Panc1 (cell line): ENCODE measurements around the gene USH1C. TPM values are rescaled to one million over a fixed set of nuclear protein-coding genes. Genes with fewer than 3 reads are reported as not detected.

Source experiments
- ATAC-seq: fragments of 200-7000 bp; cut with Tn5 transposase; 2 replicates; pipeline ENCODE4 v1.9.1; 2020; ENCODE audit warnings: mild to moderate bottlenecking, moderate library complexity
- BruUV-seq: library from RNA; stranded (reverse); fragments of 400-500 nt; replicated peaks from 2 replicates; lab custom pipeline; 2021; lab: Mats Ljungman, UMichigan
- CTCF ChIA-PET: fragments of 300-600 bp; sonication (Branson Sonifier 250); formaldehyde crosslinking; loops from one replicate; lab custom pipeline; 2022; ENCODE audit warnings: antibody characterized with exemption; lab: Charles Lee
- POLR2A ChIA-PET: fragments of 300-600 bp; sonication (Branson Sonifier 250); formaldehyde crosslinking; loops from one replicate; lab custom pipeline; 2022; ENCODE audit warnings: antibody characterized with exemption; lab: Charles Lee
- DNase-seq: peaks from one replicate; pipeline ENCODE4 v3.0.0-alpha.2; 2010; ENCODE audit warnings: low read depth, low spot score
- H3K27ac ChIP-seq: 2 replicates; pipeline ENCODE4 v1.5.1; 2011; ENCODE audit warnings: mild to moderate bottlenecking, low read length, inconsistent platforms
- H3K27me3 ChIP-seq: fragments of 200-500 bp; sonication (Bioruptor generic); 2 replicates; pipeline ENCODE4 v1.6.0; 2014; ENCODE audit warnings: low read length, inconsistent platforms; ENCODE audit not compliant: control insufficient read depth, insufficient read depth
- H3K36me3 ChIP-seq: fragments of 200-500 bp; sonication (Bioruptor generic); 2 replicates; pipeline ENCODE4 v1.5.1; 2014; ENCODE audit warnings: inconsistent platforms, mild to moderate bottlenecking, low read length, moderate library complexity; ENCODE audit not compliant: control insufficient read depth, insufficient read depth
- H3K4me1 ChIP-seq: 2 replicates; pipeline ENCODE4 v1.5.1; 2011; ENCODE audit warnings: inconsistent platforms, mild to moderate bottlenecking, low read length, moderate library complexity; ENCODE audit not compliant: control insufficient read depth, insufficient read depth
- H3K4me3 ChIP-seq, 2 experiments: 2 replicates each; pipeline ENCODE4 v1.5.1; 2011 to 2012; ENCODE audit warnings: low read depth in 2 of 2, low read length in 2 of 2, mild to moderate bottlenecking in 2 of 2, inconsistent platforms in 1 of 2, moderate library complexity in 1 of 2
- H3K9me3 ChIP-seq: fragments of 200-500 bp; sonication (Bioruptor generic); 2 replicates; pipeline ENCODE4 v1.5.1; 2014; ENCODE audit warnings: low read depth, mild to moderate bottlenecking, inconsistent platforms, low read length, moderate library complexity; ENCODE audit not compliant: control insufficient read depth, insufficient read depth
- POLR2AphosphoS5 ChIP-seq: IDR thresholded peaks from 2 replicates; pipeline ENCODE4 v1.6.1; 2012; ENCODE audit warnings: mild to moderate bottlenecking, low read depth, low read length, moderate library complexity
- SIN3A ChIP-seq: IDR thresholded peaks from 2 replicates; pipeline ENCODE4 v1.6.1; 2012; ENCODE audit warnings: low read depth, mild to moderate bottlenecking, low read length, moderate library complexity, borderline replicate concordance; ENCODE audit not compliant: insufficient read depth
- TCF7L2 ChIP-seq: IDR thresholded peaks from 2 replicates; pipeline ENCODE4 v1.6.1; 2011; ENCODE audit warnings: mild to moderate bottlenecking, low read depth, low read length, inconsistent platforms
- in situ Hi-C: cut with HindIII; loops from 2 replicates; pipeline ENCODE4 v1.10.0; 2016; ENCODE audit warnings: low sequenced_read_pairs, low pct_unique_long_range_greater_than_20kb
- intact Hi-C: fragments of 100-400 bp; cut with micrococcal nuclease; formaldehyde crosslinking; loops from one replicate; pipeline ENCODE4 v1.10.0; 2022; ENCODE audit not compliant: unreplicated experiment
- total RNA-seq: library from RNA; stranded (reverse); gene quantifications from one replicate; pipeline ENCODE4 v1.2.1, GENCODE V29; 2021; ENCODE audit not compliant: unreplicated experiment
- TF ChIP-seq, protein P1 (sequence below), 2 experiments: IDR thresholded peaks; 2 replicates each; pipeline ENCODE4 v1.6.1; 2011 to 2012; ENCODE audit warnings: low read depth in 2 of 2, control low read depth in 1 of 2, low read length in 1 of 2, mild to moderate bottlenecking in 1 of 2, moderate library complexity in 1 of 2; ENCODE audit not compliant: insufficient read depth in 1 of 2
- TF ChIP-seq, protein P2 (sequence below): fragments of 450-650 bp; IDR thresholded peaks from 2 replicates; pipeline ENCODE4 v1.5.1; 2017; ENCODE audit warnings: mild to moderate bottlenecking

USH1C gene
- total RNA-seq, 1 experiment from 2014 or later = not detected

DNA sequence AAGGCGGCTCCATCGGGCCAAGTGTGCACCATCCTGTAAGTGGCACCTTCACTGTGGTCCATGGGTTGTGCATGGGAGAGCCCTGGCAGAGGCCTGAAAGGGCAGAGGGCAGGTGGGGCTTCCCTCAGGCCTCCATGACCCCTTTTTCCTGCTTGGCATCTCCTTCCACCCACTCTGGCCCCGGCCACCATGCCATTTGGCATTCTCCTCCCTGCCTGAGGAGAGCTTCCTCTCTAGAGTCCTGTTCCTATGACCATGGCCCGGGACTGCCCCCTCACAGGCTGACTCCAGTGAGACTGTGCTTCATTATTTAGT, 7.8 kb upstream of the USH1C start:
- TF ChIP-seq POLR2AphosphoS5 (no peak), TCF7L2 (no peak), SIN3A (no peak)
- TF ChIP-seq, protein P1, sequence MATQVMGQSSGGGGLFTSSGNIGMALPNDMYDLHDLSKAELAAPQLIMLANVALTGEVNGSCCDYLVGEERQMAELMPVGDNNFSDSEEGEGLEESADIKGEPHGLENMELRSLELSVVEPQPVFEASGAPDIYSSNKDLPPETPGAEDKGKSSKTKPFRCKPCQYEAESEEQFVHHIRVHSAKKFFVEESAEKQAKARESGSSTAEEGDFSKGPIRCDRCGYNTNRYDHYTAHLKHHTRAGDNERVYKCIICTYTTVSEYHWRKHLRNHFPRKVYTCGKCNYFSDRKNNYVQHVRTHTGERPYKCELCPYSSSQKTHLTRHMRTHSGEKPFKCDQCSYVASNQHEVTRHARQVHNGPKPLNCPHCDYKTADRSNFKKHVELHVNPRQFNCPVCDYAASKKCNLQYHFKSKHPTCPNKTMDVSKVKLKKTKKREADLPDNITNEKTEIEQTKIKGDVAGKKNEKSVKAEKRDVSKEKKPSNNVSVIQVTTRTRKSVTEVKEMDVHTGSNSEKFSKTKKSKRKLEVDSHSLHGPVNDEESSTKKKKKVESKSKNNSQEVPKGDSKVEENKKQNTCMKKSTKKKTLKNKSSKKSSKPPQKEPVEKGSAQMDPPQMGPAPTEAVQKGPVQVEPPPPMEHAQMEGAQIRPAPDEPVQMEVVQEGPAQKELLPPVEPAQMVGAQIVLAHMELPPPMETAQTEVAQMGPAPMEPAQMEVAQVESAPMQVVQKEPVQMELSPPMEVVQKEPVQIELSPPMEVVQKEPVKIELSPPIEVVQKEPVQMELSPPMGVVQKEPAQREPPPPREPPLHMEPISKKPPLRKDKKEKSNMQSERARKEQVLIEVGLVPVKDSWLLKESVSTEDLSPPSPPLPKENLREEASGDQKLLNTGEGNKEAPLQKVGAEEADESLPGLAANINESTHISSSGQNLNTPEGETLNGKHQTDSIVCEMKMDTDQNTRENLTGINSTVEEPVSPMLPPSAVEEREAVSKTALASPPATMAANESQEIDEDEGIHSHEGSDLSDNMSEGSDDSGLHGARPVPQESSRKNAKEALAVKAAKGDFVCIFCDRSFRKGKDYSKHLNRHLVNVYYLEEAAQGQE (IDR thresholded peaks at IDR 0.05; ENCODE audit: insufficient read depth in 1 of 2, low read depth in 2 of 2, low read length in 1 of 2) = no peak
- TF ChIP-seq, protein P2, sequence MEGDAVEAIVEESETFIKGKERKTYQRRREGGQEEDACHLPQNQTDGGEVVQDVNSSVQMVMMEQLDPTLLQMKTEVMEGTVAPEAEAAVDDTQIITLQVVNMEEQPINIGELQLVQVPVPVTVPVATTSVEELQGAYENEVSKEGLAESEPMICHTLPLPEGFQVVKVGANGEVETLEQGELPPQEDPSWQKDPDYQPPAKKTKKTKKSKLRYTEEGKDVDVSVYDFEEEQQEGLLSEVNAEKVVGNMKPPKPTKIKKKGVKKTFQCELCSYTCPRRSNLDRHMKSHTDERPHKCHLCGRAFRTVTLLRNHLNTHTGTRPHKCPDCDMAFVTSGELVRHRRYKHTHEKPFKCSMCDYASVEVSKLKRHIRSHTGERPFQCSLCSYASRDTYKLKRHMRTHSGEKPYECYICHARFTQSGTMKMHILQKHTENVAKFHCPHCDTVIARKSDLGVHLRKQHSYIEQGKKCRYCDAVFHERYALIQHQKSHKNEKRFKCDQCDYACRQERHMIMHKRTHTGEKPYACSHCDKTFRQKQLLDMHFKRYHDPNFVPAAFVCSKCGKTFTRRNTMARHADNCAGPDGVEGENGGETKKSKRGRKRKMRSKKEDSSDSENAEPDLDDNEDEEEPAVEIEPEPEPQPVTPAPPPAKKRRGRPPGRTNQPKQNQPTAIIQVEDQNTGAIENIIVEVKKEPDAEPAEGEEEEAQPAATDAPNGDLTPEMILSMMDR = no peak
- POLR2A ChIA-PET = no interaction called here
- Histone ChIP-seq H3K36me3 (no peaks in the 10 kb centered on the region), H3K4me3 (no peak overlapping the region), H3K4me1 (no peaks in the 10 kb centered on the region), H3K27ac (no peak overlapping the region), H3K27me3 (no peaks in the 10 kb centered on the region), H3K9me3 (no peaks in the 10 kb centered on the region)
- in situ Hi-C loops = no loop called here
- intact Hi-C loops = no loop called here
- DNase-seq (no peak), ATAC-seq (no peak)
- CTCF ChIA-PET = no interaction called here
- BruUV-seq = no TSS peak

DNA sequence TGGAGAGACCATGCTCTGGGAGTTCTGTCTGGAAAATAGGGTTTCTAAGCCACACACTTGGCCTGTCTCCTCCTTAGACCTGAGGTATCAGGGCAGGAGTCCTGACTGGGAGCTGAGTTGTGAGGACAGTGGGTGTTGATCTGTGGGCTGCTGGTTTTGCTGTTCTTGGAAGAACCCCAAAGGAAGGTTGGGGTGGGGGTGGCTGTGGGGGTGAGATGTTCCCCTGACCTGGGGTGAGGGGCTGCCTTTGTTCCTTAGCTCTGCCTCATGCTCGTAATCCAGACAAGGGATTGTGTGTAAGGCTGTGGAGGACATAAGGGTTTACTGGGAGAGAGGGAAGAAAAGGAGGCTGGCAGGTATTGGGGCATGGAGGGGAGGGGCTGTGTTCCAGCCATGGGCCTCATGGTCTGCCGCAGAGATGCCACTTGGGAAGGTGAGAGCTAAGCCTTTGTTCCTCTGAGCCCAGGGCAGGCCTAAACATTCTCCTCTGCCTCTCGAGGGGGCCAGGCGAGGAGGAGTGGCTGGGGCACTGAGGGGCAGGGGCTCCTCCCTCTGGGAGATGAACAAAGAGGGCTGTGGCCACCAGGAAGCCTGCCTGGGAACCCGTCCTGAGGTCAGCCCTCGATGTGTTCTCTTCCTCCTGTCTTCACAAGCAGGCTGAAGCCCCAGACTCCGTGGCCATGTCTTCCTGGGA, 7.3 kb upstream of the USH1C start:
- CTCF ChIA-PET = no interaction called here
- Histone ChIP-seq H3K9me3 (no peaks in the 10 kb centered on the region), H3K27me3 (no peaks in the 10 kb centered on the region), H3K27ac (no peak overlapping the region), H3K4me1 (no peaks in the 10 kb centered on the region), H3K4me3 (no peak overlapping the region), H3K36me3 (no peaks in the 10 kb centered on the region)
- in situ Hi-C loops (no loop called here), intact Hi-C loops (no loop called here)
- TF ChIP-seq POLR2AphosphoS5 = no peak
- TF ChIP-seq, protein P1 (IDR thresholded peaks at IDR 0.05; ENCODE audit: insufficient read depth in 1 of 2, low read depth in 2 of 2, low read length in 1 of 2) = no peak
- TF ChIP-seq TCF7L2 = no peak
- TF ChIP-seq, protein P2 = no peak
- no peak for TF ChIP-seq SIN3A
- ATAC-seq (no peak), DNase-seq (no peak)
- no TSS peak for BruUV-seq
- POLR2A ChIA-PET = no interaction called here
